Measurements from ENCODE around the gene ACTL7B. TPM values are rescaled to one million over a fixed set of nuclear protein-coding genes. Genes with fewer than 3 reads are reported as not detected.

Gene ACTL7B
- total and polyA plus RNA-seq, 2 experiments from 2014 or later: not detected

DNA sequence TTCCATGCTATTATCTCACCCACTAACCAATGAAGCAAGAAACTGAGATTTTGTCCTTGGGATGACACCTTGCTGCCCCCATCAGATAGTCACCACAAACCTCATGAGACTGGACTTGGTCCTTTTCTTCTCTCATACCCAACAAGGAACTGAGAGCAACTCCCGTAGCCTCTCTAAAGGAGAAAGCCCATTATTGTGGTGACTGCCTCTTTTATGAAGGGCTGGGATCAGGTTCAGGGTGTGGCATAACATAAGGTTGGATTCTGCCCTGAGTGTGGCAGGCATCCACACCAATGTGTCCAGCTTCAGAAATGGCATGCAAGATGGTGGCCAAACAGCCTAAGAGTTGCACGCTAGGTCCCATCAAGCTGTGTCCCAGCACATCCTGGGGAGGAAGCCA is 5.0 kb upstream of the ACTL7B start (continued):
- TF ChIP-seq, protein P1, sequence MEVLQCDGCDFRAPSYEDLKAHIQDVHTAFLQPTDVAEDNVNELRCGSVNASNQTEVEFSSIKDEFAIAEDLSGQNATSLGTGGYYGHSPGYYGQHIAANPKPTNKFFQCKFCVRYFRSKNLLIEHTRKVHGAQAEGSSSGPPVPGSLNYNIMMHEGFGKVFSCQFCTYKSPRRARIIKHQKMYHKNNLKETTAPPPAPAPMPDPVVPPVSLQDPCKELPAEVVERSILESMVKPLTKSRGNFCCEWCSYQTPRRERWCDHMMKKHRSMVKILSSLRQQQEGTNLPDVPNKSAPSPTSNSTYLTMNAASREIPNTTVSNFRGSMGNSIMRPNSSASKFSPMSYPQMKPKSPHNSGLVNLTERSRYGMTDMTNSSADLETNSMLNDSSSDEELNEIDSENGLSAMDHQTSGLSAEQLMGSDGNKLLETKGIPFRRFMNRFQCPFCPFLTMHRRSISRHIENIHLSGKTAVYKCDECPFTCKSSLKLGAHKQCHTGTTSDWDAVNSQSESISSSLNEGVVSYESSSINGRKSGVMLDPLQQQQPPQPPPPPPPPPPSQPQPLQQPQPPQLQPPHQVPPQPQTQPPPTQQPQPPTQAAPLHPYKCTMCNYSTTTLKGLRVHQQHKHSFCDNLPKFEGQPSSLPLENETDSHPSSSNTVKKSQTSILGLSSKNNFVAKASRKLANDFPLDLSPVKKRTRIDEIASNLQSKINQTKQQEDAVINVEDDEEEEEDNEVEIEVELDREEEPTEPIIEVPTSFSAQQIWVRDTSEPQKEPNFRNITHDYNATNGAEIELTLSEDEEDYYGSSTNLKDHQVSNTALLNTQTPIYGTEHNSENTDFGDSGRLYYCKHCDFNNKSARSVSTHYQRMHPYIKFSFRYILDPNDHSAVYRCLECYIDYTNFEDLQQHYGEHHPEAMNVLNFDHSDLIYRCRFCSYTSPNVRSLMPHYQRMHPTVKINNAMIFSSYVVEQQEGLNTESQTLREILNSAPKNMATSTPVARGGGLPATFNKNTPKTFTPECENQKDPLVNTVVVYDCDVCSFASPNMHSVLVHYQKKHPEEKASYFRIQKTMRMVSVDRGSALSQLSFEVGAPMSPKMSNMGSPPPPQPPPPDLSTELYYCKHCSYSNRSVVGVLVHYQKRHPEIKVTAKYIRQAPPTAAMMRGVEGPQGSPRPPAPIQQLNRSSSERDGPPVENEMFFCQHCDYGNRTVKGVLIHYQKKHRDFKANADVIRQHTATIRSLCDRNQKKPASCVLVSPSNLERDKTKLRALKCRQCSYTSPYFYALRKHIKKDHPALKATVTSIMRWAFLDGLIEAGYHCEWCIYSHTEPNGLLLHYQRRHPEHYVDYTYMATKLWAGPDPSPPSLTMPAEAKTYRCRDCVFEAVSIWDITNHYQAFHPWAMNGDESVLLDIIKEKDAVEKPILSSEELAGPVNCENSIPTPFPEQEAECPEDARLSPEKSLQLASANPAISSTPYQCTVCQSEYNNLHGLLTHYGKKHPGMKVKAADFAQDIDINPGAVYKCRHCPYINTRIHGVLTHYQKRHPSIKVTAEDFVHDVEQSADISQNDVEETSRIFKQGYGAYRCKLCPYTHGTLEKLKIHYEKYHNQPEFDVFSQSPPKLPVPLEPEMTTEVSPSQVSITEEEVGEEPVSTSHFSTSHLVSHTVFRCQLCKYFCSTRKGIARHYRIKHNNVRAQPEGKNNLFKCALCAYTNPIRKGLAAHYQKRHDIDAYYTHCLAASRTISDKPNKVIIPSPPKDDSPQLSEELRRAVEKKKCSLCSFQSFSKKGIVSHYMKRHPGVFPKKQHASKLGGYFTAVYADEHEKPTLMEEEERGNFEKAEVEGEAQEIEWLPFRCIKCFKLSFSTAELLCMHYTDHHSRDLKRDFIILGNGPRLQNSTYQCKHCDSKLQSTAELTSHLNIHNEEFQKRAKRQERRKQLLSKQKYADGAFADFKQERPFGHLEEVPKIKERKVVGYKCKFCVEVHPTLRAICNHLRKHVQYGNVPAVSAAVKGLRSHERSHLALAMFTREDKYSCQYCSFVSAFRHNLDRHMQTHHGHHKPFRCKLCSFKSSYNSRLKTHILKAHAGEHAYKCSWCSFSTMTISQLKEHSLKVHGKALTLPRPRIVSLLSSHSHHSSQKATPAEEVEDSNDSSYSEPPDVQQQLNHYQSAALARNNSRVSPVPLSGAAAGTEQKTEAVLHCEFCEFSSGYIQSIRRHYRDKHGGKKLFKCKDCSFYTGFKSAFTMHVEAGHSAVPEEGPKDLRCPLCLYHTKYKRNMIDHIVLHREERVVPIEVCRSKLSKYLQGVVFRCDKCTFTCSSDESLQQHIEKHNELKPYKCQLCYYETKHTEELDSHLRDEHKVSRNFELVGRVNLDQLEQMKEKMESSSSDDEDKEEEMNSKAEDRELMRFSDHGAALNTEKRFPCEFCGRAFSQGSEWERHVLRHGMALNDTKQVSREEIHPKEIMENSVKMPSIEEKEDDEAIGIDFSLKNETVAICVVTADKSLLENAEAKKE (CRISPR knock-in tag; IDR thresholded peaks at IDR 0.05): no peak
- TF ChIP-seq JUNB (IDR thresholded peaks at IDR 0.05; ENCODE audit: unreplicated experiment) (no peak), POLR2AphosphoS5 (IDR thresholded peaks at IDR 0.05; ENCODE audit: low read depth) (no peak)

DNA sequence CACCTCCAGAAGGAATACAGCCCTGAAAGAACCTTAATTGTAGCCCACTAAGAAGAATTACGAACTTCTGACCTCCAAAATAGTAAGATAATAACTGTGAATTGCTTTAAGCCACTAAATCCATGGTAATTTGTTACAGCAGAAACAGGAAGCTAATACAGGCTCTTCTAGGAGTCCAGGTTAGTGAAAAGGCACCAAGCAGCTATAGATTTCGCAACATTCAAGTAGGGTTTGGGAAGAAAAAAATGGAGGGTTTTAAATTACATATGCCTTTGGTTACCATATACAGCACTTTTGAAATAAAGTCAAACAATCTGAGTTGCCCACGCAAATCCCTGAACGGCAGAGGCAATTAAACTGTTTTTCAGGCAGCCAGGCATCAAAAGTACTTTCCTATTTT is 4.6 kb upstream of the ACTL7B start:
- Mint-ChIP-seq H3K4me3 (no peak overlapping the region), H3K27ac (no peak overlapping the region), H3K9me3 (no peaks in the 10 kb centered on the region), H3K27me3 (ENCODE audit: insufficient read depth, low read depth, poor library complexity) (peaks cover 9% of the 10 kb centered on the region), H3K4me1 (no peaks in the 10 kb centered on the region), H3K36me3 (ENCODE audit: low read depth) (no peaks in the 10 kb centered on the region)
- H3K27ac ChIP-seq (ENCODE audit: low read depth): no peak overlapping the region
- no peak for TF ChIP-seq EZH2 (IDR thresholded peaks at IDR 0.05; ENCODE audit: low read depth, unreplicated experiment)
- no peak for TF ChIP-seq NANOG (IDR thresholded peaks at IDR 0.05; ENCODE audit: borderline replicate concordance)
- no peak for TF ChIP-seq ZNF114 (CRISPR knock-in tag; IDR thresholded peaks at IDR 0.05)
- TF ChIP-seq POLR2AphosphoS5 (IDR thresholded peaks at IDR 0.05; ENCODE audit: low read depth): no peak
- no peak for TF ChIP-seq ZNF331 (CRISPR knock-in tag; IDR thresholded peaks at IDR 0.05; ENCODE audit: low read depth)
- TF ChIP-seq, protein P2, sequence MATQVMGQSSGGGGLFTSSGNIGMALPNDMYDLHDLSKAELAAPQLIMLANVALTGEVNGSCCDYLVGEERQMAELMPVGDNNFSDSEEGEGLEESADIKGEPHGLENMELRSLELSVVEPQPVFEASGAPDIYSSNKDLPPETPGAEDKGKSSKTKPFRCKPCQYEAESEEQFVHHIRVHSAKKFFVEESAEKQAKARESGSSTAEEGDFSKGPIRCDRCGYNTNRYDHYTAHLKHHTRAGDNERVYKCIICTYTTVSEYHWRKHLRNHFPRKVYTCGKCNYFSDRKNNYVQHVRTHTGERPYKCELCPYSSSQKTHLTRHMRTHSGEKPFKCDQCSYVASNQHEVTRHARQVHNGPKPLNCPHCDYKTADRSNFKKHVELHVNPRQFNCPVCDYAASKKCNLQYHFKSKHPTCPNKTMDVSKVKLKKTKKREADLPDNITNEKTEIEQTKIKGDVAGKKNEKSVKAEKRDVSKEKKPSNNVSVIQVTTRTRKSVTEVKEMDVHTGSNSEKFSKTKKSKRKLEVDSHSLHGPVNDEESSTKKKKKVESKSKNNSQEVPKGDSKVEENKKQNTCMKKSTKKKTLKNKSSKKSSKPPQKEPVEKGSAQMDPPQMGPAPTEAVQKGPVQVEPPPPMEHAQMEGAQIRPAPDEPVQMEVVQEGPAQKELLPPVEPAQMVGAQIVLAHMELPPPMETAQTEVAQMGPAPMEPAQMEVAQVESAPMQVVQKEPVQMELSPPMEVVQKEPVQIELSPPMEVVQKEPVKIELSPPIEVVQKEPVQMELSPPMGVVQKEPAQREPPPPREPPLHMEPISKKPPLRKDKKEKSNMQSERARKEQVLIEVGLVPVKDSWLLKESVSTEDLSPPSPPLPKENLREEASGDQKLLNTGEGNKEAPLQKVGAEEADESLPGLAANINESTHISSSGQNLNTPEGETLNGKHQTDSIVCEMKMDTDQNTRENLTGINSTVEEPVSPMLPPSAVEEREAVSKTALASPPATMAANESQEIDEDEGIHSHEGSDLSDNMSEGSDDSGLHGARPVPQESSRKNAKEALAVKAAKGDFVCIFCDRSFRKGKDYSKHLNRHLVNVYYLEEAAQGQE (IDR thresholded peaks at IDR 0.05; ENCODE audit: unreplicated experiment): no peak
- H3K79me2 ChIP-seq (replicated peaks; ENCODE audit: insufficient read depth): no peaks in the 10 kb centered on the region
- H4K20me1 ChIP-seq (replicated peaks; ENCODE audit: insufficient read depth): no peaks in the 10 kb centered on the region
- DNase-seq (ENCODE audit: low spot score) (no peak), ATAC-seq (no peak)
- H3K4me2 ChIP-seq: no peak overlapping the region
- H3K27me3 ChIP-seq (ENCODE audit: insufficient read depth): no peaks in the 10 kb centered on the region
- H3K36me3 ChIP-seq (ENCODE audit: insufficient read depth): no peaks in the 10 kb centered on the region
- no peak overlapping the region for H2AFZ ChIP-seq
- H3K9me2 ChIP-seq (ENCODE audit: insufficient read depth): no peaks in the 10 kb centered on the region
- H3F3A ChIP-seq (replicated peaks; ENCODE audit: low read depth): no peaks in the 10 kb centered on the region
- no peak overlapping the region for H3K4me3 ChIP-seq
- H3K4me1 ChIP-seq (ENCODE audit: insufficient read depth): no peaks in the 10 kb centered on the region

Measured in GM23338 (cell line).